Measurements from ENCODE around the gene TIMM13. TPM values are rescaled to one million over a fixed set of nuclear protein-coding genes. Genes with fewer than 3 reads are reported as not detected.

The TIMM13 gene
- total and polyA plus RNA-seq, 2 donors (not counting 1 experiment from before 2014, with no cell fraction given): 19.4 to 32.5 TPM

- no peaks in the 10 kb centered on the region for H3K9me3 ChIP-seq (ENCODE audit: control extremely low read depth in 1 of 3, control insufficient read depth in 2 of 3, insufficient read depth in 1 of 3, low read length in 2 of 3)
- H3K4me1 ChIP-seq (ENCODE audit: control insufficient read depth in 2 of 2, insufficient read depth in 2 of 2, low read length in 2 of 2): peaks cover 15 to 21% of the 10 kb centered on the region in 2 donors
- no peaks in the 10 kb centered on the region for H3K27me3 ChIP-seq (replicated peaks in 1 of 4; ENCODE audit: control extremely low read depth in 1 of 4, control insufficient read depth in 3 of 4, insufficient read depth in 4 of 4, low read length in 3 of 4)
- H3K36me3 ChIP-seq (replicated peaks in 1 of 2; ENCODE audit: control extremely low read depth in 1 of 2, control insufficient read depth in 1 of 2, extremely low read depth in 1 of 2, insufficient read depth in 2 of 2, low read length in 1 of 2): peaks cover 0 to 12% of the 10 kb centered on the region in 2 experiments
- peak overlapping the region; percentile 96 for H3K4me3 Mint-ChIP-seq
- H3K27me3 Mint-ChIP-seq: no peaks in the 10 kb centered on the region
- no peaks in the 10 kb centered on the region for H3K9me3 Mint-ChIP-seq (ENCODE audit: insufficient read depth)
- peak overlapping the region; percentile 37 for H3K27ac Mint-ChIP-seq
- CTCF ChIA-PET: interaction anchor here (0.8 to 1.4 kb wide), 5 partner anchors 26 to 277 kb away, joined by 3 to 7 read pairs (median 5); partner anchors contain the start of genes AP3D1 and LMNB2
- peak overlapping the region; percentile 97 for H3K4me2 ChIP-seq (replicated peaks; ENCODE audit: low read depth, low read length, poor library complexity, severe bottlenecking)
- peak overlapping the region; percentile 82 for H2AFZ ChIP-seq (ENCODE audit: insufficient read depth, low read depth, low read length, poor library complexity, severe bottlenecking)
- peak overlapping the region in 1 of 2 donors; percentile 75 for H3K27ac ChIP-seq (ENCODE audit: low read length in 2 of 2)
- H3K9ac ChIP-seq (ENCODE audit: low read length): peak overlapping the region; percentile 98
- 81% methylated on average over 21 of the region's 25 CpGs for WGBS (ENCODE audit: insufficient coverage)
- TF ChIP-seq CTCF (IDR thresholded peaks at IDR 0.05) (no peak), EZH2 (IDR thresholded peaks at IDR 0.05; ENCODE audit: borderline replicate concordance, insufficient read depth, low read depth, low read length, poor library complexity, severe bottlenecking) (no peak)
- DNase-seq (no peak), ATAC-seq (ENCODE audit: low read depth) (no peak)
- H3K4me3 ChIP-seq (ENCODE audit: control extremely low read depth in 1 of 5, extremely low read depth in 1 of 5, insufficient read depth in 1 of 5, low read depth in 2 of 5, low read length in 4 of 5): peak overlapping the region in 4 of 5 experiments; percentile 74 to 90 (median 78)
- intact Hi-C loops (cut with micrococcal nuclease): loop anchor here (5.0 kb wide), 1 partner anchor 616 kb away; the partner anchor contains the start of gene ATP8B3
- H3K4me1 Mint-ChIP-seq: peaks cover 11% of the 10 kb centered on the region
- peaks cover 25% of the 10 kb centered on the region for H3K79me2 ChIP-seq (ENCODE audit: control insufficient read depth, insufficient read depth, low read length)
- H4K20me1 ChIP-seq (ENCODE audit: control insufficient read depth, insufficient read depth, low read length, poor library complexity, severe bottlenecking): peaks cover 21% of the 10 kb centered on the region
- POLR2A ChIA-PET: interaction anchor here (0.6 to 1.5 kb wide), 6 partner anchors 28 to 486 kb away, joined by 3 to 7 read pairs (median 4); partner anchors contain the start of gene LMNB2
These were observed 920 bp upstream of the TIMM13 start for GRCh38 chr19:2428321-2428690.

Measured in B cell (primary cell).